ENCODE results near the gene ZBTB16.

Gene ZBTB16

GRCh38 chr11:114251815-114252337 is 192.4 kb downstream of the ZBTB16 start:
- FAIRE-seq: no peak

GRCh38 chr11:114252767-114253166 is 193.3 kb downstream of the ZBTB16 start:
- no peak for FAIRE-seq

GRCh38 chr11:114253771-114254170 is 194.3 kb downstream of the ZBTB16 start:
- FAIRE-seq: no peak

GRCh38 chr11:114254571-114255146 is 195.1 kb downstream of the ZBTB16 start:
- no peak for FAIRE-seq

- FAIRE-seq: no peak
These were observed 195.8 kb downstream of the ZBTB16 start for GRCh38 chr11:114255289-114255688.

- FAIRE-seq: no peak
These were observed 196.9 kb downstream of the ZBTB16 start for GRCh38 chr11:114256176-114256966.

- FAIRE-seq: no peak
These were observed 197.4 kb downstream of the ZBTB16 start for GRCh38 chr11:114256967-114257286.

- no peak for FAIRE-seq
These were observed 198.4 kb downstream of the ZBTB16 start for GRCh38 chr11:114257621-114258558.

- no peak for FAIRE-seq
These were observed 199.2 kb downstream of the ZBTB16 start for GRCh38 chr11:114258696-114259095.

- FAIRE-seq: no peak
These were observed 199.6 kb downstream of the ZBTB16 start for GRCh38 chr11:114259124-114259526.

GRCh38 chr11:114259551-114259983 is 200.1 kb downstream of the ZBTB16 start:
- no peak for FAIRE-seq

GRCh38 chr11:114260077-114260476 is 200.6 kb downstream of the ZBTB16 start:
- no peak for FAIRE-seq

- no peak for FAIRE-seq
These were observed 201.0 kb downstream of the ZBTB16 start for GRCh38 chr11:114260483-114260882.

GRCh38 chr11:114261791-114262190 is 202.3 kb downstream of the ZBTB16 start:
- no peak for FAIRE-seq

- FAIRE-seq: no peak
These were observed 203.4 kb downstream of the ZBTB16 start for GRCh38 chr11:114262681-114263512.

- FAIRE-seq: no peak
These were observed 204.1 kb downstream of the ZBTB16 start for GRCh38 chr11:114263513-114264170.

- FAIRE-seq: no peak
These were observed 204.9 kb downstream of the ZBTB16 start for GRCh38 chr11:114264381-114264780.

GRCh38 chr11:114265122-114265878 is 205.8 kb downstream of the ZBTB16 start:
- FAIRE-seq: no peak

GRCh38 chr11:114269498-114269897 is 210.0 kb downstream of the ZBTB16 start:
- no peak for FAIRE-seq

GRCh38 chr11:114270531-114271270 is 211.2 kb downstream of the ZBTB16 start:
- FAIRE-seq: no peak

Data from A204.1 (cell line).